IPS-11a (cell line): Measurements from ENCODE around the gene ARF1.
A peak's percentile ranks its signal among the peaks of the same experiment; 100 is the strongest.

ENCODE experiments used
- H3K4me3 ChIP-seq: one replicate; pipeline ENCODE4 v1.5.1; 2013; ENCODE audit warnings: low read depth, low read length, control low read depth

ARF1 gene

GRCh38 chr1:228117335-228117734, 34.8 kb downstream of the ARF1 start:
- no peak overlapping the region for H3K4me3 ChIP-seq

DNA sequence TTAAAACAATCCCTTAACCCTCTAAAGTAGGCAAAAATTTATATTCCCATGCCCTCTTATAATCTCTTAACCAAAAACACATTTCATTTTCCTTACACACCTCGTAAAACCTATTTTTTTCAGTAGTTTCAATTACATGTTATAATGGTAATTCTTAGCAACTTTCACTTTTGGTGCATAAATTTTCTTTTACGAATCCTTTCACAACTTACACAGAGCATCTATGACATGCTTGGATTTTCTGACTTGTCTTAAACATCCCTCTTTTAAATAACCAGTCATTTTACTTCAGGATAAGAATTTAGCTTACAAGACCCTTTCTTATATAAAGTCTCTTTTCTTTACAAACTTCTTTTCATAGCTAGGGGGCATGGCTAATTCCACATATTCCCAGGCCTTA, 35.5 kb downstream of the ARF1 start:
- H3K4me3 ChIP-seq: no peak overlapping the region

- H3K4me3 ChIP-seq: no peak overlapping the region
Observed at GRCh38 chr1:228120351-228120750, 37.8 kb downstream of the ARF1 start.

DNA sequence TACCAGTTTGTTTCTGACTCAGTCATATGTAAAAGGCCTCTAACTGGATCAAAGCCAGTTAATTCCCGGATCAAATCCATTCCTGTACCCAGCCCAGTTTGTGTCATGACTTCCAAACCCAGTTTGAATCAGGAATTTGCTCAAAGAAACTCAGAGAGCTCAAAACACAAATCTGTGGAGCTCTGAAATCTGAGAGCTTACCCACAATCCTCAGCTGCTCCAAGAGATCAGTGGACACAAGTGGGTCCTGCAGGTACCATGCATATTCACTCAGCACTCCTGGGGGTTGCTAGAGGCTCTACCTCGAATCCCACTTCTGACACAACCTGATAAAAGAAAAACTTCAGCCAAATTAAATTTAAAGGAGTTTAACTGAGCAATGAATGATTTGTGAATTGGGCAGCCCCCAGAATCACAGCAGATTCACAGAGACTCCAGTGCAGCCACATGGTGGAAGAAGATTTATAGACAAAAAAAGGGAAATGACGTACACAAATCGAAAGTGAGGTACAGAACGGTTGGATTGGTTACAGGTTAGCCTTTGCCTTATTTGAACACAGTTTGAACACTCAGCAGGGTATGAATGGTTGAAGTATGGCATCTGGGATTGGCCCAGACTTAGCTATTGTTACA, 38.5 kb downstream of the ARF1 start:
- H3K4me3 ChIP-seq: no peak overlapping the region

GRCh38 chr1:228122921-228123441, 40.5 kb downstream of the ARF1 start:
- no peak overlapping the region for H3K4me3 ChIP-seq

- no peak overlapping the region for H3K4me3 ChIP-seq
Observed at GRCh38 chr1:228123505-228123904, 41.0 kb downstream of the ARF1 start.

DNA sequence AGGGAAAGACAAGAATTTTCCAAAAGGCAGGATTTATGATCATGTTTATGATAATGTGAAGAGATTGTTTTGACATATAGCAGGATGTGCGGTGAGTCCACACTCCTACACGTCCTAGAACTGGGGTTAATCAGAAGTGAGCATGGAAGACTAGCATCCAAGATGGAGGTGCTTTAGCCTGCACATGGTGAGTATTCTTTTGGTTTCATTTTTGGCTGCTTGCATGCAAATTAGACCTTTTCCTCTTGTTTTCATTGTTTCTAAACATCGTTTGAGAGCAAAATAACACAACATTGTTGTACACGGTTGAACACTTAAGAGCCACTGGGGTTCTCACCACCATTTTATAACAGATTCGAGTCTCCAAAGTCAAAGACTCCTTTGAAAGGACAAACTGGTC, 42.7 kb downstream of the ARF1 start:
- H3K4me3 ChIP-seq: no peak overlapping the region

DNA sequence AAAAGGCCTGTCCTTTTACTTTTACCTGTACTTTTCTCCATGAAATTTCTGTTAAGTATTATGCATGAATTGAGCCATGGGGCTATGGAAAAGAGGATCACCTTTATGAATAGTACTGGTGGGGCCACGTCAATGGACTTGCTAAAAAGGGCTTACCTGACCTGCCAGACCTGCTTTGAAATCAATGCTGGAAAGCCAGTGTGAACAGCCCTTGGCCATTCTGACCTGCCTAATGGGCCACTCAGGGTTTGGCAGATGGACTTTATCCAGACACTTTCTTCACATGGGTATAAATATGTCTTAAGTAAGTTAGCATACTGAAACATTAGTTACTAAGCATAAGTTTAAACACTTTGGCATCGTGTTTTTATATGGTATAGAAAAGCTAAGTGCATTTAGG, 49.3 kb downstream of the ARF1 start:
- H3K4me3 ChIP-seq: no peak overlapping the region

- no peak overlapping the region for H3K4me3 ChIP-seq
Observed at GRCh38 chr1:228134591-228134990, 52.1 kb downstream of the ARF1 start.

- H3K4me3 ChIP-seq: no peak overlapping the region
Observed at GRCh38 chr1:228136901-228137300, 54.4 kb downstream of the ARF1 start.

- peak overlapping the region; percentile 55 for H3K4me3 ChIP-seq
Observed at GRCh38 chr1:228139406-228139930, 57.0 kb downstream of the ARF1 start.

DNA sequence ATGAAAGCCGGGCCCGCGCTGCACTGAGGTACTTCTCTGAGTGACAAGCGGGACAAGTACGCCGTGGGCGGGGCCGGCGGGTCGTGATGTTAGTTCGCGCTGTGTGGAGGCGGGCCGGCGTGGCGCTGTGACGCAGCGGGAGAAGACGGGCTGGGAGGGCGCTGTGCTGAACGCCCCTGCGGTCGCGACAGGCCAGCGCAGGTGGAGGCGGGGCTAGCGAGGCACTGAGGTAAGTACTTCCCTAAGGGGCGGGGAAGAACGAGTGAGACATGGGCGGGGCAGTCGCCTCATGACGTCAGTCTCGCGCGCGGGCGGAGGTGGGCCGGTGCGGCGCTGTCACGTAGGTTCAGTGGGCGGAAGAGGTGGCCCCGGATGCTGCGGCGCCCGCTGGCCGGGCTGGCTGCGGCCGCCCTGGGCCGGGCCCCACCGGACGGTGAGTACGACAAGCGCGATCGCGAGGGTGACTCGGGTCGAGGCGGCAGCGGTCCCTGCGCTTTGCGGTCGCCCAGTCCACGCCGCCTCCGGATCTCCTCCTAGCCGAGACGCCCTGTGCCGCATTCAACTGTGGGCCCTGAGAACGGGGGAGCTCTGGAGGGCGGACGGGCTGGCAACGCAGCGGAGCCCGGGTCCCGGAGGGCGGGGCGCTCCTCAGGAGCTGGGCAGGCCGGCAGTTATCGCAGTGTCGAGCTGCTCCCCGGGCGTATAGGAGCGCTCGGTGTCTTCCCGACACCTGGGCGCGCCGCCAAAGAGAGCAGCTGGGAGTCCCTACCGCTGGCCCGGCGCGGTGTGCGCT, 57.6 kb downstream of the ARF1 start, which contains the start of gene GUK1:
Gene GUK1 (plus strand): TSS at position 349 of the 793 bp plus-strand sequence. CDS start 24 bp downstream, at position 373.
- H3K4me3 ChIP-seq: peak within 1 kb of the TSS; percentile 82

GRCh38 chr1:228140724-228141225, 58.3 kb downstream of the ARF1 start:
- peak overlapping the region; percentile 82 for H3K4me3 ChIP-seq

DNA sequence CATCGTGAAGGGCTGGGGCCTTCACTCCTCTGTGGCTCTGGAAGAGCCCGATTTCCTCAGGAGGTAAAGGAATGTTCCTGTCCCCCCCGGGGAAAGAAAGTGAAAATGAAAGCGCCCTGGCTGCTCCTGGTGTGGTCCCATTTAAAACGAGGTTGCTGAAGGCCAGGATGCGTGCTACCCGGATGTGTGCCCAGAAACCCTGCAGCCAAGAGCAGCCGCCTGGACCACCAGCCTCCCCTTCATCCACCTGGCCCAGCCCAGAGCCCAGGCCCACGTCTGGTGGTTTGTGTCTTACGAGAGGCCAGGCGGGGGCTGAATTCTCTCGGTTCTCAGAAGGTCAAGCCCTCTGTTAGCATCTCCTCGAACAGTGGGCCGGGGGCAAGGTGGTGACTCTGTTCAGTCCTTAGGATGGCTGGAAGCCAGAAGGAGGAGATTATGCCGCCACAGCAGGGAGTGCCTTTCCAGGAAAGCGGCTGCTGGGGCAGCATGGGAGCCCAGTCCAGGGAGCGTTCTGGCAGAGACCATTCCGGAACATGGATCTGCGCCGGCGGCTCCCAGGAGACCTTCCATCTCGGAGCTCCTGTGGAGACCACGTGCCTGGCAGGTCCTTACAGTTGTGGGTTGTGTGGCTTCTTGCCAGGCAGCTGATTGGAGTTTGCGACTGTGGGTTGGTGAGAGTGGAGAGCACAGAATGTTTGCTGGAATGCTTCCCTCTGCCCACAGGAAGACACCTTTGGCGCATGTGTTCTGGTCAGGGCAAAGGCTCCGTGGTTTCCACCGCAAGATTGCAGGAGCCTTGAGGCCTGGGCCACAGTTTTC, 58.9 kb downstream of the ARF1 start:
- no peak overlapping the region for H3K4me3 ChIP-seq

- H3K4me3 ChIP-seq: no peak overlapping the region
Observed at GRCh38 chr1:228142155-228142691, 59.7 kb downstream of the ARF1 start.

DNA sequence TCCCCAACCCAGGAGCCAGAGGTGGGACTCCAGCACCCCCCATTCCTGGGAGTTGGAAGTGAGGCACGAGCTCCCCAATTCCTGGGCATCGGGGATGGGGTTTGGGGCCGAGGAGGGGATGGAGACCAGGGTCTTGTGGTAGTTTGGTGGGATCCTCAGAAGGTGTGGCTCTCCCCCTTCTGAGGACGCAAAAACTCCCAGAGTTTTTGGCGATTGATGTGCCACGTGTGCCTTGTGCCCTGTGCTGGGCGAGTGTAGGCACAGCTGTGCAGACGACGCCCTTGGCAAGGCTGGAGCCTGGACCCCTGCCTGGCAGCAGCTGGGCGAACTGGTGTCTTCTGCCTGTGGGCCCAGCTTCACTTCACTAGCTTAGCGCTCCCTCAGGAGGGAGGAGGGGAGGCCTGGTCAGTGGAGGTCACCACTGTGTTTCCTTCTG, 60.2 kb downstream of the ARF1 start:
- H3K4me3 ChIP-seq: no peak overlapping the region

DNA sequence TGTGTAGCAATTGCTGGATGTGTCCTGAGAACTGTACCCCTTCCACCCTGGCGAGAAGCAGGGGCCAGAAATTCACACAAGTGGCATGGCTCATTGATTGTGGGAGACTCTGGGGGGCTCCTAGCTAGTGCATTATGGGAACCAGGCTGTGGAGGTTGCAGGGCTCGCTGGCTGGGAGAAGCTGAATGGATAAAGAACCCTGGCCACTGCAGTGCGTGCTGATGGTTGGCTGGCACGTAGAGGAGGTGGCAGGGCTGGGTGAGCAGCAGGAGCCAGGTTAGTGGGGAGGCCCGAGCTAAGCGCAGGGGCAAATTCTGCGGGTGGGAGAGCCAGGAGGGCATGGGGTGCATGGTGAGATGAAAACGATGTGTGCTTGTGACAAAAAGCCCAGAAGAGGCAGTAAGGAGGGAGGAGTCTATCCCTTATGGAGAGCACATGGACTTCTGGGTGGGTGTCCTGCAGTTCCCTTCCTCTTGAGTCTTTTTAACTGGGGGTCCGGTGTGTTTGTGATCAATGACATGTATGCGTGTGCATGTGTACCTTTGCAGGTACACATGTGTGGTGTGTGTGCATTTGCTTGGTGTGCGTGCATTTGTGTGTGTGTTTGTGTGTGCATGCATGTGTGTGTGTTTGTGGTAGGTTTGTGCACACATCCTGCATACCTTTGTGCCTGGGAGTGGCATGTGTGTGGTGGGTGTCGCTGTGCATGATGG, 61.1 kb downstream of the ARF1 start:
- no peak overlapping the region for H3K4me3 ChIP-seq

- no peak overlapping the region for H3K4me3 ChIP-seq
Observed at GRCh38 chr1:228144193-228144992, 61.9 kb downstream of the ARF1 start.

DNA sequence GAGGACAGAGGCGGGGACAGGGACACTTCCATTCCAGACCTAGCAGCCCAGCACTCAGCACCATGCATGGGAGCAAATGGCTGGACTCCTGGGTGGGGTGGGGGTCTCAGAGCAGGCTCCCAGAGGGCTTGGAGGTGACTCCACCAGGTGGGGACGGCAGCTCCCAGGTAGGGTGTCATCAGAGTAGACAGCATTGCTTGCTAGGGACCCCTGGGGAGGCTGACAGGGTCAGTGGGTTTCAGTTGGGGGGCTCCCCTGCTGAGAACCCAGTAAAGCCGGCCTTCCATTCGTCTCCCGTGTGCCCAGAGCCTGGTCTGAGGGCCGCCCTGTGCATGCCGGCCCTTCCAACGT, 62.5 kb downstream of the ARF1 start:
- H3K4me3 ChIP-seq: no peak overlapping the region
